GM12892 (cell line): ENCODE data around the gene CRTAP.

ENCODE experiments used
- DNase-seq: peaks from one replicate; pipeline ENCODE4 v3.0.0; 2011; ENCODE audit not compliant: insufficient read length
- FAIRE-seq: peaks from 2 replicates; lab custom pipeline; 2011; peaks lifted over from hg19 to GRCh38; lab: Jason Lieb, UNC
- POLR2A ChIP-seq: IDR thresholded peaks from 2 replicates; pipeline ENCODE4 v1.6.1; 2011; ENCODE audit warnings: low read depth, low read length, control low read depth
- POLR2AphosphoS5 ChIP-seq: IDR thresholded peaks from 2 replicates; pipeline ENCODE4 v1.6.1; 2011; ENCODE audit warnings: low read depth, low read length, control low read depth
- TAF1 ChIP-seq: IDR thresholded peaks from 2 replicates; pipeline ENCODE4 v1.6.1; 2011; ENCODE audit warnings: low read depth, mild to moderate bottlenecking, control low read depth, low read length, borderline replicate concordance

CRTAP gene

GRCh38 chr3:33083958-33084357, 29.9 kb upstream of the CRTAP start:
- no peak for TF ChIP-seq POLR2A
- no peak for TF ChIP-seq POLR2AphosphoS5
- TF ChIP-seq TAF1 = no peak
- DNase-seq (no peak), FAIRE-seq (no peak)

GRCh38 chr3:33088691-33089090, 25.1 kb upstream of the CRTAP start:
- no peak for DNase-seq
- no peak for TF ChIP-seq POLR2AphosphoS5
- no peak for TF ChIP-seq POLR2A
- TF ChIP-seq TAF1 = no peak
- no peak for FAIRE-seq

- TF ChIP-seq POLR2A = no peak
- TF ChIP-seq TAF1 = no peak
- TF ChIP-seq POLR2AphosphoS5 = no peak
- FAIRE-seq (peak; percentile 57), DNase-seq (no peak)
Measured at GRCh38 chr3:33089515-33089914, 24.3 kb upstream of the CRTAP start.

GRCh38 chr3:33091746-33092145, 22.1 kb upstream of the CRTAP start:
- TF ChIP-seq POLR2AphosphoS5 (no peak), TAF1 (no peak), POLR2A (no peak)
- DNase-seq = no peak
- no peak for FAIRE-seq

GRCh38 chr3:33092496-33093254, 21.1 kb upstream of the CRTAP start:
- TF ChIP-seq POLR2AphosphoS5 = no peak
- no peak for TF ChIP-seq POLR2A
- TF ChIP-seq TAF1 = no peak
- DNase-seq = no peak
- FAIRE-seq = no peak

GRCh38 chr3:33093847-33094246, 20.0 kb upstream of the CRTAP start:
- FAIRE-seq (no peak), DNase-seq (no peak)
- TF ChIP-seq TAF1 (no peak), POLR2A (no peak), POLR2AphosphoS5 (no peak)

GRCh38 chr3:33095436-33095835, 18.4 kb upstream of the CRTAP start:
- FAIRE-seq (no peak), DNase-seq (no peak)
- TF ChIP-seq TAF1 (no peak), POLR2A (no peak), POLR2AphosphoS5 (no peak)

- FAIRE-seq = peak; percentile 66
- TF ChIP-seq TAF1 (no peak), POLR2A (no peak; the same call in 1 of the 2 replicates), POLR2AphosphoS5 (no peak)
- peak; percentile 39 for DNase-seq
Measured at GRCh38 chr3:33096093-33096868, 17.5 kb upstream of the CRTAP start.

- TF ChIP-seq POLR2AphosphoS5 = no peak
- no peak for TF ChIP-seq POLR2A
- TF ChIP-seq TAF1 = no peak
- DNase-seq (no peak), FAIRE-seq (no peak)
Measured at GRCh38 chr3:33099109-33099645, 14.6 kb upstream of the CRTAP start.

- DNase-seq (no peak), FAIRE-seq (no peak)
- TF ChIP-seq POLR2A = no peak
- no peak for TF ChIP-seq TAF1
- TF ChIP-seq POLR2AphosphoS5 = no peak
Measured at GRCh38 chr3:33099701-33100100, 14.1 kb upstream of the CRTAP start.

- TF ChIP-seq POLR2A (no peak), TAF1 (no peak), POLR2AphosphoS5 (no peak)
- DNase-seq = no peak
- FAIRE-seq = no peak
Measured at GRCh38 chr3:33100229-33100628, 13.6 kb upstream of the CRTAP start.
